Measurements from ENCODE around the gene MCTP1. TPM values are rescaled to one million over a fixed set of nuclear protein-coding genes. Genes with fewer than 3 reads are reported as not detected.

Gene MCTP1
- total RNA-seq, 1 donor from 2014 or later, result 4.6 TPM

DNA sequence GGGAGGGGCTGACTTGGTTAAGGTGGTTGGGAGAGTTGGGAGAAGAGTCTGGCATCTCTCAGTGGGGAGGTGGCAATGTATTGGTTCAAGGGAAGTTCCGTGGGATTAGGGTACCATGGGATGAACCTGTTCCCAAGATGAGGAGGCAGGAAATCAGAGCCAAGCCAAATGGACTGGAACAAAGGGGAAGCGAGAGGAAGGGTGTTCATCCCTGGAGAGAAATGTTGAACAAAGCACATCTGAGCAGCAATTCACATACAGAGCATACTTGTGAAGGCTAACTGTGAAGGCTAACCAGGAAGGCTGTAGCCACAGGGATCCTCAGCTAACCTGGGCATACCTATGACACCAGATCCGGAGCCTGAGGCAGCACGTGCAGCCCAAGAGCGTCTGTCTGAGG, 214.0 kb downstream of the MCTP1 start:
- ATAC-seq, result no peak

DNA sequence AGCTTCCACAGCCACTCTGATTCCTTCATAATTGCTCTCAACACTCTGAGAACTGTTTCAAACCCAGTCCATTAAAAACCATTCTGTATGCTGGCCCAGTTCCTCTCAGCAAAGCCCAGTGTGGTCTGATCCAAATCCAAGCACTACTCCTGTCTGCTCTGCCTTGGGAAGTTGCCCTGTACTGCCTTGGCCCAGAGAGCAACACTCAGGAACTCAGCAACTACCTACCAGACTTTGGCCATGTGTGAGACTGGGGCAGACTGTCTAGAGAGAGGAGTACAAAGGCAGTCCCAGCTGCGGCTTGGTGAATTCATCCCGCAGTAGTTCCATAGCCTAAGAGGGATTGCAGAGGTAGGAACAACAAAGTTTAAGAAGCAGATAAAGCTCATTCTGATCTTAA, 214.4 kb downstream of the MCTP1 start:
- ATAC-seq, result no peak

DNA sequence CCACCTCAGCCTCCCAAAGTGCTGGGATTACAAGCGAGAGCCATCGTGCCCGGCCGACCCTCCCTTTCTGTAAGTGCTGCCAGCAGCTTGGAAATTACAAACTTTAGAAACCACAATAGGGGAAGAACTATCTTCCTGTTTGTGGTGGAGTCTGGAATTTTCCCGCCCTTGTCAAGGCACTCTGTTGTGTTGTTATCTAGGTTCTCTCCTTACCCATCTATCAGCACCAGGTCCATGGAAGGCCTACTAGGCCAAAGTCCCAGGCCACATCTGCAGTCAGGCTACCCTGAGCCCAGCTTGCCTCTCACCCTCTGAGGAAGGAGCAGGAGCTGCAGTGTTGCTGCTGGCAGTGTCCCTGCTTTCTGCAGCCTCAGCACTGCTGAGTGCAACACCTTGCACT, 214.9 kb downstream of the MCTP1 start:
- ATAC-seq, result no peak

DNA sequence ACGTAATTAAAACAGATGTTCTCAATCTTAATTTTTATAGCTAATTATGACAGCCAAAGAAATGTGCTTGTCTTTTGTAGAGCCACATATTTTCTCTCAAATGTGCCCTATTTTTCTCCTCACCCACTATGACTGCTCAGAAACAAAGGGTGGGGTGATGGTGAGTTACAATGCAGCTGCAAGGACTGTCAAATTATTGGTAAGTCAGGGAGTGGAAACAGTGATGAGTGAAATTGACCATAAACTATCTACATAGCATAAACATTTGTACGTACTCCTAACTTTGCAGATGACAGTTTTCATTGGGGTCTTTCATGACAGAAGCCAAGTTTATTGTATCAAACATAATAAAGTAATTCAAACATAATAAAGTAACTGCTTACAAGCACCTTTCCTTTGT, 215.9 kb downstream of the MCTP1 start:
- no peak for ATAC-seq

DNA sequence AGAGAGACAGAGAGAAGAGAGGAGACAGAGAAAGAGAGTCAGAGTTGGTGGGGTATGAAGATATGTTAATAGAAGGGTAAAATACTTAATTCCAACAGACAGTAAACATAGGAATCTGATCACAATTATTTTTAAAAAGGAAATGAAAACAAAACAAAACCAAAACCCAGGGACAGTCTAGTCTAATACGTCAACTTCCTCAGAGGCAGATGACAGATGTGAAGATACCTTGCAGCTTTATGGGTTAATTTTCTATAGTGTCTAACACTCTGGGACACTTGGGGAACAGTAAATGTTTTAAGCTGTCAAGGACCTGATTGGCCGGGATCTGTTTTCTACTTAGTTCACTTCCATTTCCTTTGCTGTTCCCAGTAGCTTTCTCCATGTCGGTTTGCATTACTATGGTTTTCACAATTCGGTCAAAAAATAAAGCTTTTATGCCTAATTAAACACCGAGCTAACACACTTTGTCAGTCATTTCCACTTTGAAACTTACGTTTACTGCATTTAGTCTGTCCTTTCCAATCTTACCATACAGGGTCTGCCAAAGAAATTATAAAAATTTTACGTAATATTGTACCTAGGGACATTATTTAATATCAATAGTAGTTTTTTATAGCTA, 216.5 kb downstream of the MCTP1 start:
- no peak for ATAC-seq

DNA sequence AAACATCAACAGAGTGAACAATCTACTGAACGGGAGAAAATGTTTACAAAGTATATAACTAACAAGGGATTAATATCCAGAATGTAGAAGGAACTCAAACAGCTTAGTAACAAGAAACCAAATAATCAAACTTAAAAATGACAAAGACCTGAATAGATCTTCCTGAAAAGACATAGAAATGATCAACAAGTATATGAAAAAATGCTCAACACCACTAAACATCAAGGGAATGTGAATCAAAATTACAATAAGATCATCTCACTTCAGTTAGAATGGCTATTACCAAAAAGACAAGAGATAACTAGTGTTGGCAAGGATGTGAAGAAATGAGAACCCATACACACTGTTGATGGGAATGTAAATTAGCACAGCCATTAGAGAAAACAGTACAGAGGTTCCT, 218.8 kb downstream of the MCTP1 start:
- ATAC-seq, result no peak

DNA sequence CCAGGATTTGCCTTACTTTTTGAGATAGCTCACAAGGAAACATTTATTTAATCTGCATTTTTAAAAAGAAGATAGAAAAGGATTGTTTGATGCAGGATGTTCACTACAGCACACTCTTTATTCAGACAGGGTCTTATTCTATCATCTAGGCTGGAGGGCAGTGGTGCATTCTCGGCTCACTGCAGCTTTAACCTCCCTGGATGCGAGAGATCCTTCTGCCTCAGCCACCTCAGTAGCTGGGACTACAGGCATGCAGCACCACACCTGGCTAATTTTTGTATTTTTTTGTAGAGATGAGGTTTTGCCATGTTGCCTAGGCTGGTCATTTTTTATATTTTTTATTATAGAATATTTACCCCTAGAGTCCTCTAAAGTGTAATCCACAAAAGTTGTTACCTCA, 221.4 kb downstream of the MCTP1 start:
- no peak for ATAC-seq

DNA sequence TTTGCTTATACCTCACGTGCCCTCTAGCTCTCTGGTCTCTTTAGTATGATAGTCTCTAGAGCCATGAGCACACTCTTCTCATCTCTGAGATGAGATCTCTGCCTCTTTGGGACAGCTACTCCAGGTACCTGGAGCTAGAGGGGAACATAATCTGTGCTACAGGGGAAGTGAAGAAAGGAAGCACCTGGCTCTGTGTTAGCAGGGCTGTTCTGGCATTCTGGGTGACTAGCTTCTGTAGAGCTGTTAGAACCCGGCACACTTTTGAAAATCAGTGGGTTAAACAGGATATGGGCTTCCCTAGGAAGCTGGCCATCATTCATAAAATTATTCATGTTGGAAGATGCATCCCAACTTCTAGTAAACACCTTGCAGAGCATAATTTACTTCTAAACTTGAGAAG, 224.8 kb downstream of the MCTP1 start:
- no peak for ATAC-seq

DNA sequence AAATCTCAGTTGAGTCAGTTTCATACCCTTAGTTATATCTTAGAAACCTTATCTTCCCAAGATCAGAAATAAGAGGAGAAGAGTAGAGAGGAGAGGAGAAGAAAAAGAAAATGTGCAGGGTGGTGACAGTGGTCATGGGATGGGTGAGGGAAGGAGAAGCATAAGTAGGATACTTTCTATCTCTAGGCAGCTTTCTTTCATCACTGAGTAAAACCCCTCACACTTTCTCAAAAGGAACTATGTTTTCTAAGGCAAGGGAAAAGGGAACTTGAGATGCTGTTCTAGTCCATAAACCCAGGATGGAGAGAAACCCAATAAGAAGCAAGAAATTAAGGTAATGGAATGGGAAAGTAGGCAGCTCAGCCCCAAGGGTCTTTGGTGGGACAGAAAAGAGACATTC, 225.3 kb downstream of the MCTP1 start:
- ATAC-seq, result no peak

DNA sequence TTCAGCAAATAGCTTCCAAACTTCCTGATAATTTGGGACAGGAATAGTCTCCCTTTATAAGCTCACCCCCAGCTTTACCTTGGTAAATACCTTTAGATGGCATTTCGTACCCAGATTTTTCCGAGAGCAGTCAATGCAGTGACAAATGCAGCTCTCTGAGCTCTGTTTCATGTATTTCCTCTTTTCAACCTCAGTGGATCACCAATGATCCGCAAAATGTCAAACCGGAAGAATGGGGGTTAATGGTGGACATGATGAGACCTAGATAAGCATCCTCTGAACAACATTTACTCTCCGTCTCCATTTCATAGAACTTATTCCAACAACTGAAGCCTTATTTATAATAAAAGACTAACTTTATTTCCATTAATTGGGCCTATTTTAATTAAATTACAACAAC, 227.3 kb downstream of the MCTP1 start:
- no peak for ATAC-seq

DNA sequence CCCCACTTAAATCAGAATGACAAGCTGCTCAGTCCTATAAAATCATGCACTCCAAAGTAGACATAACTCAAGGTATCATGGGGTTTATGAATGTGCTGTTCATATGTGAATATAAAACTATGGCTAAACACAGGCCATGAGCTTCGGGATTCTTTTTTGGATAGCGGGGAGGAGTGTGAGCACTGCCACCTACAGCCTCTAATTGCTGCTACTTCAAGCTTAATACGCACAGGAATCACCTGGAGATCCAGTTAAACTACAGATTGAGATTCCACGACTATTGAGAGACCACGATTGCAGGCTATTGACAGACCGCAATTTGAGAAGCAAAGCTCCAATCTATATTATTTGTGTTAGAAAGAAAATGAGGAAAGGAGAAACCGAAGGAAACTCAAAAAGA, 231.6 kb downstream of the MCTP1 start:
- ATAC-seq, result no peak

DNA sequence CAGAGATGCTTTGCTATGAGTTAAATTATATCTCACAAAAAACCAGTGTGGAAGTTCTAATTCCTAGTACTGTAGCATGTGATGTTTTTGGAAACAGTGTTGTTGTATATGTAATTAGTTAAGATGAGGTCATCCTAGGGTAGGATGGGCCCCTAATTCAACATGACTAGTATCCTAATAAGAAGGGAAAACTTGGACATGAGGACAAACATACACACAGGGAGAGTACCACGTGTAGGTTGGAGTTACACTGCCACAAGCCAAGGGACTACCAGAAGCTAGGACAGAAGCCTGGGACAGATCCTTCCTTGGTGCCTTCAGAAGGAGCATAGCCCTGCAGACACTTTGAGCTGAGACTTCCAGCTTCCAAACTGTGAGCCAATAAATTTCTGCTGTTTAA, 234.2 kb downstream of the MCTP1 start:
- no peak for ATAC-seq

DNA sequence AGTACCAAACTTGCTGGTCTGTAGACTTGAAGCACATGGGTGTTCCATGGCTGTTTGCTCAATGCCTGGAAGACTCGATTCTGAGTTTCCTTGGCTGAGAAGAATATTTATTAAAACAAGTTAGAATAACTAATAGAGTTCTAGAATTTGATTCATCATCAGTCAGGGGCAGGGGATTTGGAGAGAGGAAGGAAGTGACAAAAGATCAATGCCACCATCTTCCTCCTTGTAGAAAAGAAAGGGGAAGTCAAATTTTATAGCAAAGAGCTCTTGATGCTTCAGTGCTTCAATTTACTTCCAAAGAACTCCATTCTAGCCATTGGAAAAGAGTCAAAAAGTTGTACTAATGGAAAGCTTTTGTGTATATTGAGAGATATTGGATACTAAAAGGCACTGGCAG, 236.3 kb downstream of the MCTP1 start:
- no peak for ATAC-seq

DNA sequence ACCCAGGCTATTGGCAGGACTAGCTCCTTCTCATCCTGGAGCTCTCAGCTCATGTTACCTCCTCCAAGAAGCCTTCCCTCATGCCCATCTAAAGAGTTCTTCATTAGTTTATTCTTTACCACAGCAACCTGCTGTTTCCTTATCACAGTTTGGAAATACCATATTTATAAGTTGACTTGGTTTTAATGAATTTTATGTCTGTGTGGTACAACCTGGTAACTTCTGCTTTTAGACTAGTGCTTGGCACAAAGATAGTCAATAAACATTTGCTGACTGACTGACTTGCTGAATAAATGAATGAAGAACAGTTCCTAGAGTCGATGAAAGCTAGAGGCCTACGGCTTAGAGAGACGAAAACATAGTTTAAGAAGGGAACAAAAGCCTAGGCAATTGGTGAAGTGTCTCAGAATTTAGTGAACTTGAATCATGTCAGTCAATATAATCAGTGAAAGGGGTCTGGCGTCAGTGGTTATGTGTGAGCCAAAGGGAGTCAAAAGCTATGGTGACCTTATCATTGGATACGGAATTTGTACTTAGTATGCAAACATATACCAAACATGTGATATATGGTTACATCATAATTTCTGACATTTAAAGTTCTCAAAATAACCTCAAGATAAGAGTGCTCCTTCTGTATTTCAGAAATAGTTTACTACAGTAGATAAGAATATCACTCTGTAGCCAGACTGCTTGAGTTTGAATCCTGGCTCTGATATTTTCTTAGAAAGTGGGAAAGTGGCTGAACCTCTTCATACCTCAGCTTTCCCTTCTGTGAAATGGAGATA, 239.5 kb downstream of the MCTP1 start:
- ATAC-seq, result no peak

DNA sequence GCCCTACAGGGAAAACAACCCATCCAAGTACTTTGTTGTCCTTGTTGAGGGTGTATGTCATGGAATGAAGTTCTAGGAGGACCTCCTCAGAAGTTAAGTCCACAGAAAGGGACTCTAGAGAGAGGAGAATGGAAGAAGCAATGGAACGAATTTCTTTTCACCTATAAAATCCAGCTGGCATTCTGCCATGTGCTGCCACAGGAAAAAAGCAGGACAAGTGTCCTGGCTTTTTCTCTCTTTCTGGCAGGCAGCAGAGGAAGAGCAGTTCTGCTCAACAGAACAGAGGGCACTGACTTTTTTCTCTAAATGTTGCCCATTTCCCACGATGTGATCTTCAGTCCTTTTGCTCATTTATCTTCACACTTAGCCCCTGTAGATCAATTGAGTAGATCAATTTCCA, 240.8 kb downstream of the MCTP1 start:
- no peak for ATAC-seq

DNA sequence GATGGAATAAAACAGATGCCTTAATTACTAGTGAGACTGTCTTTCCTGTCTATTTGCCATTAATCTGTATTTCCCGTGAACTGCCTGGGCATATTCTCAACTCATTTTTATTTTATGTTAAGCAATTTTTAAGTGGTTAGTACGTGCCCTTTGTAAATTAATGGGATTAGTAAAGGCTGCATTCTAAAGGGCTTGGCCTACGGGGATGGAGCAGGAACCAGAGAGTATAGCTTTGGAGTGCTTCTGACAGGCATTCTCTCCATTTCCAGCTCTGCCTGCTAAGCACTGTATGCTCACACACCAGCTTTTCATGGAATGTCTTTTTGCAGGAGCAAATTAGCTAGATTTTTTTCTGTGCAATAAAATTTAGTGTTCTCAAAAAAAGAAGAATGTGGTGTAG, 241.2 kb downstream of the MCTP1 start:
- ATAC-seq, result no peak

DNA sequence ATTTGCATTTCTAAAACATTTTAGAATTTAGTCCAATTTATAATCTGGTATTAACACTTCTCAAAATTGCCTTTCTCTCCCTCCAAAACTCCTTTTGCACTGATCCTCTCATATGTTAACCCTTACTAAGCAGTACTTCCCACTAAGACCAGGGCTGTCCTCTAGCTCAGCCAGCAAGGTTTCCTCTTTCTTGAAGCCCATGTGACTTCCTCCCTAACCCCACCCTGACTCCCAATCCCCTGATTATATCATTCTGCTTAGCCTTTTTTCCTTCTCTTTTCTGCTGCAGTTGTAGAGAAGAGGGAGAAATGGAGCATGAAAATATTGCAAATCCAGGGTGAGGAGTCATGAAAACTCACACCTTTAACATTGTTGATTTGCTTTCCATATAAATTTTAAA, 241.7 kb downstream of the MCTP1 start:
- no peak for ATAC-seq

DNA sequence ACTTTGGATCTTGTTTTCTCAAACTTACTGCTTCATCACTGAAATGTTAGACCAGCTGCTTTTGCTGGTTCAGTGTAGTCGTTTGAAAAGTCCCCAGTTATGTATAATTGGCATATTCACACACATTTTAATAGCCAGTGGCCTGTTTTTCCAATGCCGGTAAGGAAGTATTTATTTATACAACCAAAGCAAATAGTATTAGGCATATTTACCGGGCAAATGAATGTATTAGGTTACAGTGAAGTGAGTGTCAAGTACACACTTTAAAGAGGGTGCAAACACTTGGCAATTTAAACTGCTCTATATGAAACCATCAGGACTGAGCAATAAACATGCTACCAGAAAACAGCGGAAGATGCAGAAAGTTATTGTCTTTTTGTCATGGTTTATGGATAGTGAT, 242.9 kb downstream of the MCTP1 start:
- no peak for ATAC-seq

DNA sequence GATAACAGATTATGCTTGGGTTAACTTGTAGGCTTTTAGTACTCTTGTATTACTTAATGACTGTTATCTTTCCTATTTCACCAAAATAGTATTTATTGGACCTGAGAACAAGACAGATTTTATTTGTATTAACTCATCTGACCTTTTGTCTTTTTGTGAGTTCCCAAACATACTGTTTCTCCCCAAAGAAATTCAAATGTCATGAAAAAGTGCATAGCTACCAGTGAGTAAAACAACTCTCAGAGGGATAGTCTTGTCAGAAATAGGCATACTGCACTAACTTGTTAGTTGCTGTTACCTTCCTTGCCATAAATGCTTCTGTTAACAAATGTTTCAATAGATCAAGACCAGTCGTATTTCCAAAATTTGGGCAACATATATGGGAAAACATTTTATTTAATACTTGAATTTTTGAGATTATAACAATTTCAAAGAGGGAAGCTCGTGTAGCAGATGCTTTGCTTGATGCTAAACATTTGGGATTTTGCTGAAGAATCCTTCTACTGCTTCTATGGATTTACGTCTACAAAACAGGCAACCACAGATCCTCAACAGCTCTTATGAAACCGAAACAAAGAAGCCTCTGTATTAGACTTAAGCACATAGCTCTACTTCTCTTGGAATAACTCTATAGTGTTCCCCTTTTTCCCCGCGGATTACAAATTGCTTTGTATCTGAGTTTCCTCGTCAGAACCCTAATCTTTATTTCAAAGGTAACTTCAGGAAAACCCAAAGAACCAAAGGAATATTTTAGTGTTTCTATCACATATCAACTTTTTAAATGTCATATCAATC, 248.8 kb downstream of the MCTP1 start:
- ATAC-seq, result no peak

DNA sequence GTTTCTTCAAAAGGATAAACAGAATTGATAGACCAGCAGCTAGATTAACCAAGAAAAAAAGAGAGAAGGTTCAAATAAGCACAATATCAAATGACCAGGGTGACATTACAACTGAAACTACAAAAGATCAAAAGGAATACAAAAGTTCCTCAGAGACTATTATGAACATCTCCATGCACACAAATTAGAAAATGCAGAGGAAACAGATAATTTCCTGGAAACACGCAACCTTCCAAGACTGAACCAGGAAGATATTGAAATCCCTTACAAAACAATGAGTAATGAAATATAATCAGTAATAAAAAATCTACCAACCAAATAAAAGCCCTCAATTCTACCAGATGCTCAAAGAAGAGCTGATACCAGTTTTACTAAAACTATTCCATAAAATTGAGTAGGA, 252.1 kb downstream of the MCTP1 start:
- ATAC-seq, result no peak

DNA sequence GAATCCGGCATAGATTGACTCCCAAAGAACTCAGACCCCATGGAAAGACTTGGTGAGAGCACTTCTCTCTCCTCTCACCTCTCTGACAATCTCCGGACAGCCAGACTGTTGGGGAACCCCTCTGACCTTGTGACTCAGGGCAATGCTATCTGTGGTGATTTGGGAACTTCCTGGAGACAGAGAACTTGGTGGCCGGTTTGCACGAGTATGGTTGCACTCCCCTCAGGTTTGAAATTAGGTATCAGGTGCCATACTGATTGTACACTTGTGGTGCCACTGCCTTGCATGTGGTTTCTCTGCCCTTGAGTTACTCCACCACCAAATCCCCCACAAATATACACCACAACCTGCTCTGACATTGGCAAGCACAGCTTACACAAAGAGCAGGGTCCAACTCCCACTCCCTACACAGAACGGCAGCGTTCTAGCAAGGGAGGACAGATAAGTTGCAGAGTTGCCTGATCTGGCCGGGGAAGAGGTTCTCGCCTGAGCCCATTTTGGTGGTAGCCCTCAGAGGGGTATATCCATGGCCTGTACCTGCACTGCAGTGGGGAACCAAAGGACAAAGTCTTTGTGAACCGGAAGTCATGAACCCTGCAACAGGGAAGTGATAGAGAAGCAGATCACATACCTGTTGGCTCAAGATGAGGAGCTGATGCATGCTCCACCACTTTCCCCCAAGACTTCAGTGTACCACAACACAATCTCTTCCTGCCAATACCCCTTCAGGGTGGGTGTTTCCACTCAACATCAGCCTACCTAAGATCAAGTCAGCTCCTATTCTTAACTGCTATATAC, 255.1 kb downstream of the MCTP1 start:
- no peak for ATAC-seq

DNA sequence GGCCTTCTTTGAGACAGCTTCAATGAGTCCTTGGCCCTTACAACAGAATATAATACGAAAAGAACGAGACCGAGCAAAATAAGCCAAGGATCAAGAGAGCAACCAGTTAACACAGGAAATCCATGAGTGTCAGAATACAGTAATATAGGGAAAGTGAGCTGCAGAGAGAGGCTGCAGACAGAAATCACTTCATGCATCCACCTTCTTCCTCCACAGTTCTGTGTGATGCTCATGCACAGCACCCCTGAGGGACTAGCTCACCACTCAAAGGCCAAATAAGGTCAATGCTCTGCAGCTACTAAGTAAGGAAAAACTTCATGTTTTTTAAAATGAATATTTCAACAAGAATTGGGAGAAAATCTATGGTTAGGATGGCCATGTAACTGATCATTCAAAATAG, 257.1 kb downstream of the MCTP1 start:
- no peak for ATAC-seq

DNA sequence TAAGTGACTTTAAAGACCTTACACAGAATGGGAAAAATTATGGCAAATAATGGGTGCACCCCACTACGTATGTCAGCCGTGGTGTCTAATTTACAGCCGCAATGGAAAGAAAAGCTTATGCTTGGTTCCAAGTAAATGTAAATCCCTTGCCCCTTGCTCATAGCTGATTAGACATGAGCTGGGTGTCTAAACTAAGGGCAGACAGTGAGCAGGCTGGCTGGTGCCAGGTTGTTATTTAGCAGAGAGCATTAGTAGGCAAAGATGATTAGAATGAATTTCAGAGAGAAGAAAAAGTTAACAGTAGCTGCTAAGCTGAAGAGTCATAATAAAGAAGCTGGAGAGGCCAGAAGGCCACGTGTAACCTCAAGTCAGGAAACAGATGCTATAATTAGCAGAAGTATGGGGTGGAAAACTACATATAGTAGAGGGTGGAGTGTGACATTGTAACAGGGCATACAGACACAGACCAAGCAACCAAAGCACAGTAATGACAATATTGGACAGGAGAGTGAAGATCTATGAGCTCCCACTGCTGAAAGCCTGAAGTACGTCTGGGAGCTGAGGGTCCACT, 257.7 kb downstream of the MCTP1 start:
- no peak for ATAC-seq
